ENCODE data around the gene GGT6. TPM values are rescaled to one million over a fixed set of nuclear protein-coding genes. Genes with fewer than 3 reads are reported as not detected.

Gene GGT6
- polyA plus RNA-seq, 4 donors: 0.19 to 11.3 (median 7.6) TPM

DNA sequence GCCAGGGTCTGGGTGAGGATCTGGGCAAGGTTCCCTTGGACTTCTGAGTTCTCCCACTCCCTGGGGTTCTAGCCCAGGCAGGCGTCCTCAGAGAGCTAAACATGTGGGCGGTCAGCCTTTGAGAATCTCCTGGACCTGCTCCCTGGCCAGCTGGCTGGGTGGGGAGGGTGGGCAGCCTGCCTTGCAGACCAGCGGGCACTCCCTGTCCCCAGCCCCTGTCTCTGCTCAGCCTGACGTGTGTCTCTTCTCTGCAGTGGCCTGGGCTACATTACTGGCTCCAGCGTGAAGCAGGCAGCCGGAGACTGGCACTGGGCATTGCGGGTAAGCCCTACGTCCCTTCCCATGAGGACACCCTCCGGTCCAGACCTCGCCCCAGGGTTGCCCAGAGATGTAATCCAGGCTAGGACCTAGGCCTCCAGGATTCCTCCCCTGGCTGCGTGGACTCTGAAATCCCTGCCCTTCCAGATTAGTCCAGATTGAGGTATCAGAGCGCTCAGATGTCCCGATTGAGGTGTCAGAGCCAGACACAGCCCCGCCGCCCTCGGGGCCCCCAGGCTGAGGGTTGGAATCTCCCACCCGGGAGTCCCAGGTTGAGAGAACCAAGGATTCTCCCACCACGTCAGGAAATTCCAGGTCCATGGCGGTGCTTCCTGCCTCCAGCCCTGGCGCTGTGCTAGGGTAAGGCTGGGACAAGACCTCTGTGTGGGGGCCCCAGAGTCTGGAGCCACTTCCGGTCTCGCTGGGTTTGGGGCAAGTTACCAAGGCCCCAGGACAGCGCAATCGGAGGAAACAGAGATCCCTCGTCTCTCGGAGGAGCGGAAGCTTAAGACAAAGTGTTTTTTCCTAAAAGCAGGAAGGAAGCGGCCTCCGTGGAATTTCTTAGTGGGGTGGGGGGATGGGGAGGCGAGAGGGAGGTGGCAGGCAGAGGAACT lies 29.3 kb downstream of the GGT6 start:
- no peak for DNase-seq (ENCODE audit: low read depth in 4 of 4, low spot score in 3 of 4)

DNA sequence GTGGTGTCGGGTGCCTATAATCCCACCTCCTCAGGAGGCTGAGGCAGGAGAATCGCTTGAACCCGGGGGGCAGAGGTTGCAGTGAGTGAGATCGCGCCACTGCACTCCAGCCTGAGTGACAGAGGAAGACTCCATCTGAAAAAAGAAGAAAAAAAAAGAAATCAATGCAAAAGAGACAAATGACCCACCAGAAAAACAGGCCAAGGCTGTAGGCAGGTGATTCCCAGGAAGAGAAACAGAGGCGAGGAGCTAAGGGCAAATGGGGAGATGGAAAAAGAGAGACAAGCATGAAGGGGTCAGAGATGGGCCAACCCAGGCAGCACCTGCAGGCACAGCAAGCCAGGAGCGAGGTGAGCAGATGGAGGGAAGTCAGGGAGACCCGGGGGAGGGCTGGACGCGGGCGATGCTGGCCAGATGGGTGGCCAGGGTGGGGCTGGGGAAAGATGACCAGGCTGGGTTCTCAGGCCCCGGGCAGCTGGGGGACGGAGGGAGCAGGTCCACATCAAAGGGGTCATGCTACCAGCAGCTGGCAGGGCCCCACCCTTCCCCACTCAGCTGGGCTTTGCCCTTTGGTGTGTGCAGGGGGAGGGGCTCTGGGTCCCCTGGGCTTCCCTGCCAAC lies 30.7 kb downstream of the GGT6 start:
- no peak for DNase-seq (ENCODE audit: low read depth in 4 of 4, low spot score in 3 of 4)

DNA sequence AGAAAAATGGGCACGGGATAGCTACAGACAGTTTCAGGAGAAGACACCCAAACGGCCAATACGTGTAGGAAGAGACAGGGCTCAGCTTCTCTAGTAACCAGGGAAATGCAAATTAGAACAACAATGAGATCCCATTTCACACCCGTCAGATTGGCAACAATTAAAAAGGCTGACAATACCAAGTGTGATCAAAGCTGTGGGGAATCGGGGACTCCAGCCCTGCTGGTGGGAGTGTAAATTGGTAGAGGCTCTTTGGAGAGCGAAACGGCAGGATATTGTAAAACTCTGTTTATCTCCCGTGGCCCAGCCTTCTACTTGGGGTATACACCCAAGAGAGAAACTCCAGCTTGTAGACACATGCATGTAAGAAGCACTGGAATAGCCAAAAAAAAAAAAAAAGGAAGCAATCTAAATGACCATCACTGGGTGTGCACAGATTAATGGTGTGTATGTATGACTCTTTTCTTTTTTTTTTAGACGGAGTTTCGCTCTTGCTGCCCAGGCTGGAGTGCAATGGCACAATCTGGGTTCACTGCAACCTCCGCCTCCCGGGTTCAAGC lies 32.7 kb downstream of the GGT6 start:
- DNase-seq (ENCODE audit: low read depth in 4 of 4, low spot score in 3 of 4): no peak

DNA sequence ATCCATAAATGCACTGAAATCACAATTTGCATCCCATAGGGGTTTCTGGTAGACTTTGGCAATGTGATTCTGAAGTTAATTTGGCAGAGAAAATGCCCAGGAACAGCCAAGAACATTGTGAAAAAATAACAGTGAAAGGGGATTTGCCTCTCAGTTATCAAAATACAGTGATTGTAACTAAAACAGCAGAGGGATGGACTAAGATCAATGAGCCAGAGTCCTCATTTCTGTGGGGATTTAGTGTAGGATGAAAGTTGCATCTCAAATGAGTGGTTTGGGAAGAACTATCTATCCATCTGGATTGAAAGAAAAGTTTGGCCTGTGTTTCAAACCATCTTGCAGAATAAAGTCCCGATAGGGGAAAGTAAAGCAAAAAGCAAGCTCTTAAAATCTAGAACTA lies 33.2 kb downstream of the GGT6 start:
- DNase-seq (ENCODE audit: low read depth in 4 of 4, low spot score in 3 of 4): no peak

DNA sequence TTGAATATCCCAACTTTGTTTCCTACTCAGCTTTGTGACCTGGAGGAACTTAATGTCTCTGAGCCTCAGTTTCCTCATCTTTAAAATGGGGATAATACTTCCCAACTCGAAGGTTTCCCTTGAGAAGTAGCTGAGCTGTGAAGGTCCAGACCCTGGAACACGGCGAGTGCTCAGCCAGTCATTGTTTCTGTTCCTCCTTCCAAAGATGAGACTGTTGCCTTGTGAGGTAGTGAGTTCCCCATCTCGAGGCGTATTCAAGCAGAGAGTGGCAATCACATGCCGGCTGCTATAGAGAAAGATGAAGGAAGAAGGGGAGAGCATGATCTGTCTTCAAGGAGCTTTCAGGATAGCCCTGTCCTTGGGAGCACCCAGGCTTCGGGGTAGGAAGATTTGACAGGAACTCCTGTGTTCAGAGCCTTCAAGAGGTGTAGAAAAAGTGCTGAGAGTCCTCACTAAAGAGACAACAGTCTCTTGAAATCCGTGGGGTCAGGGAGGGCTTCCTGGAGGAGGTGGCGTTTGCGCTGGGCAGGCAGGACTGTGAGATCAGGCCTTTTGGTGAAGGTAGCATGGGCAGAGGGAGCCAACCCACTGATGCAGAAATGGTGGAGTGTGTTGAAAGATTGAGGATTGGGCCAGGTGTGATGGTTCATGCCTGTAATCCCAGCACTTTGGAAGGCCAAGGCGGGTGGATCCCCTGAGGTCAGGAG lies 34.5 kb downstream of the GGT6 start:
- DNase-seq (ENCODE audit: low read depth in 4 of 4, low spot score in 3 of 4): no peak

DNA sequence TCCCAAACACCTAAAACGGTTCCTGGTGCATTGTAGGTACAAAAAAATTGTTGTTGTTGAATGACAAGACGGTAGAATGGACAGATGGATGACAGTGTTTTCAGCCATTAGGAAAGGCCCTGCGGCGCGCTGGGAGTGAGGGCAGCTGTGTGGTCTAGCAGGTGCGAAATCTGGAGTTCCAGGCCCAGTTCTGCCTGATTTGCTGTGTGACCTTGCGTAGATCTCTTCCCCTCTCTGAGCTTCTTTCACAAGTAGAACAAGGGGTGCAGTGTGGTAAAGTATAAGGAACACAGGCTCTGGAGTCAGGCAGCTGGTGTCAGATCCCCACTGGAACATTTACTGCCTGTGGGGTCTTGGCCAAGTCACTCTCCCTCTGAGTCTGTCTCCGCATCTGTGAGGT lies 36.4 kb downstream of the GGT6 start:
- DNase-seq (ENCODE audit: low read depth in 4 of 4, low spot score in 3 of 4): no peak

DNA sequence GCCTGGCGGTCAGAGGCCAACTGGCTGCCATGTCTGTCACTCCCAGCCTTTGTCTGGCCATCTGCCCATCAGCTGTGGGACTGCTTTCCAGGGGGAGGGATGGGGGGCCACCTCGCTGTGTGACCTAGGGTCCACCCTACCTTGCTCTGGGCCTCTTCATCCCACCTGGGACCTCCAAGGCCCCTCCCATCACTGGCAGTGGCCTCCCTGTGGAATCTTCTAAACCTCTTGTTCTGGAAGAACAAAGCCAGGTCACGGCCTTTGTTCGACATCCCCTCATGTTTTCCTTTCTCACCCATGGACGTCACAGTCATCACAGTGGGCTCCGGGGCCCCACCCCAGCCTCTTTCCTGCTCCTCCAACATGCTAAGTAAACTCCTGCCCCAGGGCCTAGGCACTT lies 37.7 kb downstream of the GGT6 start:
- DNase-seq (ENCODE audit: low read depth in 4 of 4, low spot score in 3 of 4): no peak

DNA sequence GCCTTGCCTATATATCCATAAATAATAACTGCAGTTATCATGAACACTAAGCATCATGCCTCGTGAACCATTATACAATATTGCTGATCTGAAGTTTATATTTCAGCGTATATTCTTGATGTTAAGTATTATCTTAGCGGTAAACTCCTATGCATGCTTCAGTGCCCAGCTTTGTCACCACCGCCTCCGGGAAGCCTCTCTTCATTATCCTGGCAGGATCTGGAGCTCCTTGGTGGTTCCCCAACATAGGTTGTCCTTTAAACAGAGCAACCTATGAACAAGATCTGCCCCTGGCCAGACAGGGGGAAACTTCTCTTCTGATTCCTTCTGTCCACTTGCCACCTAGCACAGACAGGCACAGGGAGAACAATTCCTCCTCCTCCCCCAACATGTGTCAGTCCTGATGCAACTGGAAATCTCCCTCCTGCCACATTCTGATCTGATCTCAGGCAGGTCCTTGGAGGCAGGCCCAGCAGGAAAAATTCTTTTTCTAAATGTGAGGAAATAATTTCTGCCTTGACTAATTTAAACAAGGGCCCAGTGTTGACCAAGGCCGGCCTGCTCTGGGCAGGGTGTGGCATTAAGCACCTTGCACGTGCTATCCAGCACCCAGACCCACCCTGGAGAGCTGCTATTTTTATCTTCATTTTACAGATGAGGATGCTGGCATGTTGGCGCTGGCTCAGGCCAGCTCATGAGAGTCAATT lies 39.3 kb downstream of the GGT6 start:
- DNase-seq (ENCODE audit: low read depth in 4 of 4, low spot score in 3 of 4): no peak

DNA sequence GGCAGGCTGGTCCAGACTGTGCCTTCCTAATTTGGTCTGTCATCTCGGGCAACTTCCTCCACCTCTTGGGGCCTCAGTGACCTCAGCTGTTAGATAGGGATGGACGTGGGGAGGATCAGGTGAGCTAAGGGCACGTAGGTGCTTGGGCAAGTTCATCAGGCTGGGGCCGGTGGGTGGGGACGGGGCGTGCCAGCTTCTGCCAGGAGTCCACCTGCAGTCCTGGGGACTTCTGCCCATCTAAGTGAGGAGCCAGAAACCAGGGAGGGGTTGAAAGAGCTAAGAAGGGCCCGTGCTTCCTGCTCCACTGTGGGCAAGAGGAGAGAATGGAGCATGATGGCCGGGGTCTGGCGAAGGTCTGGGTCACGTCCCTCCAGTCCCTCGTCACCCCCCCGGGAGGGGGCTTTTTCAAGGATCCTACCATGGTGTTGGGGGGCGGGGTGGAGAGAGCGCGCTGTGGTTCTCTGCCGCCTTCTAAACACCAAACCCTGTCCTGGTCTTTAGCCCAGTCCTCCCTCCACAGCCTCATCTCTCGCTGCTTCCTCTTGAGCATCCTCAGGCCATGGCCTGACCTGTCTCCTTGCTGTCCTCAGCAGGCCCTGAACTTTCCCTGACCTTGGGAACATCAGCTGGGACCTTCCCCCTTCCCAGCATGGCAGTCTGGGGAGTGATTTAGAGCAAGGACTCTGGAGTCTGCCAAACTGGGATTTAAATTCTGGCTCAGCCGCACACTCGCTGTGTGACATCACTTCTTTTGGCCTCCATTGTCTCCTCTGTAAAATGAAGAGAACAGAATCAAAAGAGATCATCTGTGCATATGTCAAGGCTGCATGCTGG lies 40.1 kb downstream of the GGT6 start:
- no peak for DNase-seq (ENCODE audit: low read depth in 4 of 4, low spot score in 3 of 4)

DNA sequence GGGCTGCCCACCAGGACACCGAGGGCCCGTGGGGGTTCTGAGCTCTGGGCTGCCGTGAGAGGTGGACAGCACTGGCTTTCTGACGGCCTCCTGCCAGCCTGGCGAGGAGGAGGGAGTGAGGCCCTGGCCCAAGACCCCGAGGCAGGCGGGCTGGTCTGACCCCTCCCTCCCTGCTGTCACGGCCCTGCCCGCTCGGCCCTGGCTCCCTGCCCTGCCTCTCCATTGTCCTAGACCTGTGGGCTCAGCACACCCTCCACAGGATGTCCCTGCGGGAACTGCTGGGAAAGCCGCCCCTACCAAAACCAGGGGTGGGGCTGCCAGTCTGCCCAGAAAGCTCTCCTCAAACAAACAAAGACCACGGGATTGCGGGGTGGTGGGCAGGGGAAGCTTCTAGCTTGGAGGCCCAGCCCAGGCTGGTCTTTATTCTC lies 41.0 kb downstream of the GGT6 start:
- no peak for DNase-seq (ENCODE audit: low read depth in 4 of 4, low spot score in 3 of 4)

DNA sequence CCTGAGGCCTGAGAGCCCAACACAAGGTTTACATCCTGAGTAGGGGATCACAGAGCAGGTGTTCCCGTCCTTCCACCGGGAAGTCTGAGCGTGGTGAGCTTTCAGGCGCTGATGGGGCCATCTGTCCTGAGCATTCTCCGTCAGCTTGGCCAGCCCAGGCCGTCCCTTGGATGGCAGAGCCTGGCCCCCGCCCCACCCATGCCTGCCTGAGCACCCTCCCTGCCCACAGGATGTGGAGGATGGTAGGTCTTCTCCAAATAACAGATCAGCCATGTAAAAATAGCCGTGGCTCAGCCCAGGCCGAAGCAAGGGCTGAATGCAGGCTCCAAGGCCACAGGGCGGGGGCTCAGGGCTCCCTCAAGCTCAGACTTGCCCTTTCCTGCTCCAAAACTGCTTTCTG lies 41.5 kb downstream of the GGT6 start:
- no peak for DNase-seq (ENCODE audit: low read depth in 4 of 4, low spot score in 3 of 4)

DNA sequence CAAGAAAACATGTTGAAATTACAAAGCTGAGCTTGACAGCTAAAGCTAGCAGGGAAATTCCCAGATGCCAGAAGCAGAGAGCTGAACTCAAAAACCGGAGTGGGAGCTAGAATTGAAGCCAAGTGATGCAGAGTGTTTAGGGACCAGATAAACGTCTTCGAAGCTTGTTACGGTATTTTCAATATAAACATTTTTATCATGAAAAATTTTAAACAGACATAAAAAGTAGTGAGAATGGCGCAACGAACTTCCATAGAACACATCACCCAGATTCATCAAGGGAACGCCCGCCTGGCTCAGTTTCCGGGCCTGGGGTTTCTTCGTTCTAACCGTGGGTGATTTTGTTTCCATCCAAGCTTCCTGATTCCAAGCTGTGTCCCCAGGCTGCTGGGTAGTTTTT lies 43.6 kb downstream of the GGT6 start:
- no peak for DNase-seq (ENCODE audit: low read depth in 4 of 4, low spot score in 3 of 4)

DNA sequence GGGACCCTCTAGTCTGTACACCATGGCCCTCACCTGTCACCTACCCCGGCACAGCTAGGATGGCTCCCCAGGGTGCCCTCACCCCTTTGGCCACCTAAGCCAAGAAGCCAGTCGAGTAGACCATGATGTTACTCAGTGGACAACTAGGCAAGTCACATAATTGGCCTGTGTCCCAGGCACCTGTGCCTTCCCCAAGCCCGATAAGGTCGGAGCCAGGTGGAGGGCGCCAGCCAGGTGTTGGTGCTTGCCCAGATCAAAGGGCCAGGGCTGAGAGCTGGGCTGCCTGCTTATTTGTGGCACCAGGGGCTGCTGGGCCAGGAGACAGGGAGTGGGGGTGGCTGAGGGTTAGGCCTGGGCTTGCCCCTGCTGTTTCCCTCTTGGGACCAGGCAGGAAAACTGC lies 44.9 kb downstream of the GGT6 start:
- no peak for DNase-seq (ENCODE audit: low read depth in 4 of 4, low spot score in 3 of 4)

DNA sequence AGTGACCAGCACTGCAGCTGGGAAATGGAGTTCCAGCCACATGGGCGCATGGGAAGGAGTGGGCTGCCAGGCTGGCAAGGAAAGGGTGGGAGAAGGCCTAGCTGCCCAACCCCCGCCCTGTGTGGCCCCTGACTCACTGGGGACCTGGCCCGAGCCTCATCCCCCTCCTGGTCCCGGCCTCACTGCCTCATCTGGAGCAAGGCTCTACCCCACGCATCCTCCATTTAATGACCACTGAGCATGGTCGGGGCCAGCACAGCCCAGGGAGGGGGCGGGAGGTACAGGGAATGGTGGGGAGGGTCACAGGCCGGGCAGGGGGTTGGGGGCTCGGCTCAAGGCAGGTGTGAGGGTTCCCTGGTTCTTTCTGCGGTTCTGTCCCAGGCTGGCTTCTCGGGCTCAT lies 45.6 kb downstream of the GGT6 start:
- DNase-seq (ENCODE audit: low read depth in 4 of 4, low spot score in 3 of 4): no peak

DNA sequence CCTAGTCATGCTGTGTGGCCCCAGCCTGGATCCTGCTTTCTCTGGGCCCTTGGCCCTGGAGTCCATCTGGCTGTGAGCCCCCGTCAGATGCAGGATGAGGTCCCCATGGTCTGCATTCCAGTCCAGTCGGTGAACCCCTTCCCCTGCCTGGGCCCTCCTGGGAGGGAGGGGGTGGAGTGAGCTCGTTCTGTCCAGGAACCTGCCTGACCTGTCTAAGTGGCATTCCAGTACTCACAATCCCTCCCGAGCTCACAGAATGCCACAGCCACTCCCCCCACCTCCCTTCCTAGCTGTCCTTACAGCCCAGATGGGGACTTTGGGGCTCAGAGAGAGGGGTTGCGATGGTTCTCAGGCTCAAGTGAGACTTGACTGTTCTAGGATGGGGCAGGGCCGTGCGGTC lies 46.2 kb downstream of the GGT6 start:
- peak in 2 of 4 donors; percentile 65 to 67 for DNase-seq (ENCODE audit: low read depth in 4 of 4, low spot score in 3 of 4)

DNA sequence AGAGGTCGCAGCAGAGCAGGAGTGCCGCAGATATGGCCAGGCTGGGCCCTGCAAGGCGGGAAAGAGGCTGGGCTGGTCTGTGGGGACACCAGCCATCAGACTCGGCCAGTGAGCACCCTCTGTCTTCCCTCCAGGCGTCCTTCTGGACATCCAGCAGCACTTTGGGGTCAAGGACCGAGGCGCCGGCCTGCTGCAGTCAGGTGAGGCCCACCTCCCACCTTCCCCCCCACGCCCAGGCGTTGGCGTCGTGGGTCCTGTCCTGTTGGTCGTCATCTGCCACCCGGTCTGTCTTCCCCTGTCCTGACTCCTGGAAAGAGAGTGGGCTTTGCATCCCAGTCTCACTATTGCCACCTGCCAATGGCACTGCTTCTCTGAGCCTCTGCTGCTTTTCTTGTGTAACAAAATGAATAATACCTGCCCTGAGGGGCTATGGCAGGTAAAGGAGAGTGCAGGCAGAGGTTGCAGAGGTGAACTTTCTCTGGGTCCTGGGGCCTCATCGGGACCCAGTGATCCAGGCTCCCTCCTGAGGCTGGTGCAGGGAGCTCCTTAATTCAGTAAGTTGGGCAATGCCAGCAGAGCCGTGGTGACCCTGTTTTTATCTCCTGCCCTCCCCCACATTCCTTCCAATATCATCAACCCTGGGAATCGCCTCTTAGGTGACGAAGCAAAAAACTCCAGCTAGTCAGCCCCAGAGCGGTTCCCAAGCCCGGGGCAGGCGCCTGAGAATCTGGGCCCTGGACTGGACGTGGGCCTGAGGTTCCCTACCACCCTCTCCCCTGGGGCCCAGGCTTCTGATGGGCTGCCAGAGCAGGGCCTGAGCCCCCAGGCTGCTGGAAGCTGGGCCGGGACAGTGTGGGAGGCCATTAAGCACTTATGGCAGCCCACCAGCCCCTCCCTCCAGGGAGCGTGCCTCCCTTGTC lies 47.0 kb downstream of the GGT6 start:
- no peak for DNase-seq (ENCODE audit: low read depth in 4 of 4, low spot score in 3 of 4)

DNA sequence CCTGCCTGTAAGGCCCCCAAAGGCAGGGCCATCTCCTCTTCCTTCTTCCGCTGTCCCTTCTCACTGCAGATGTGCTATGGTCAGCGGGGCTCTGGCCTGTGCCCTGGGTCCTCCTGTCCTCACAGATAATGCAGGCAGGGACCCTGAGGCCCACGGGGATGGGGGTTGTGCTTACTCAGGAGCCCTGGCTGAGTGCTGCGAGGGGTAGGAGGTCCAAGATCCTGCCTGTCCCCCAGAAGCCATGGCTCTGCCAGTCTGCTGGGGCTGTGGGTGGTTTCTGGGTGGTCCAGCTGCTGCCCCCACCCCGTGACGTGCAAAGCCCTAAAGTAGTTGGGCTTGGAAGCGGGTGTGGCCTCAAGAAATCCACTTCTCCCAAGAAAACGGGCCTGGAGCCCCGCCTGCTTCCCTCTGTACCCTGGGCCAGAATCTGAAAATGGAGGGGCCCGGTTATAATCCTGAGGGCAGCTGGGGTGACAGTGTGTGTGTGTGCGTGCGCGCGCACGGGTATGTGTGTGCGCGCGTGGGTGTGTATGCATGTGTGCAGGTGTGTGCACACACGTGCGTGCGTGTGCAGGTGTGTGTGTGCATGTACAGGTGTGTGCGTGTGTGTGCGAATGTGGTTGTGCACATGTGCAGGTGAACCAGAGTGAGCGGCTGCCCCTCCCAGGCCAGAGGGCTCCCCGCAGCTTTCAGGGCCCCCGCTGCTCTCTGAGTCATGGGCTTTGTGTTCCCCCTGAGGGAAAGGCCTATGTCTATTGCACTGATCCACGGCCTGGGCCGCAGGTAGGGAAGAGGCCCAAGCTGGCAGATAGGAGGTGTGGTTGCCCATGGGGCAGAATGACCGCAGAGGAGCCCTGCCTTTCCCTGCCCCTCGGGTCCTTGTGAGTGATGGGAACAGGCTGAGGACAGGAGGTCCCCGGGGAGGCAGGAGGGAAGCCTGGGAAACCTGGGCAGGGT lies 47.9 kb downstream of the GGT6 start:
- no peak for DNase-seq (ENCODE audit: low read depth in 4 of 4, low spot score in 3 of 4)

Data from left renal pelvis (tissue), 4 donors.